LNCaP clone FGC (cell line): ENCODE measurements around the gene SBF2.

Experiments
- DNase-seq: peaks from one replicate; pipeline ENCODE4 v3.0.0-alpha.2; 2011; ENCODE audit warnings: low read depth
- H3K4me3 ChIP-seq: 2 replicates; pipeline ENCODE4 v1.5.1; 2011; ENCODE audit warnings: mild to moderate bottlenecking, low read depth, low read length, control low read depth
- TF ChIP-seq, protein P1 (sequence below): IDR thresholded peaks from 2 replicates; pipeline ENCODE4 v1.5.1; 2012; ENCODE audit warnings: mild to moderate bottlenecking; ENCODE audit not compliant: control insufficient read depth, insufficient read depth; ENCODE audit errors: extremely low read depth

SBF2 gene

DNA sequence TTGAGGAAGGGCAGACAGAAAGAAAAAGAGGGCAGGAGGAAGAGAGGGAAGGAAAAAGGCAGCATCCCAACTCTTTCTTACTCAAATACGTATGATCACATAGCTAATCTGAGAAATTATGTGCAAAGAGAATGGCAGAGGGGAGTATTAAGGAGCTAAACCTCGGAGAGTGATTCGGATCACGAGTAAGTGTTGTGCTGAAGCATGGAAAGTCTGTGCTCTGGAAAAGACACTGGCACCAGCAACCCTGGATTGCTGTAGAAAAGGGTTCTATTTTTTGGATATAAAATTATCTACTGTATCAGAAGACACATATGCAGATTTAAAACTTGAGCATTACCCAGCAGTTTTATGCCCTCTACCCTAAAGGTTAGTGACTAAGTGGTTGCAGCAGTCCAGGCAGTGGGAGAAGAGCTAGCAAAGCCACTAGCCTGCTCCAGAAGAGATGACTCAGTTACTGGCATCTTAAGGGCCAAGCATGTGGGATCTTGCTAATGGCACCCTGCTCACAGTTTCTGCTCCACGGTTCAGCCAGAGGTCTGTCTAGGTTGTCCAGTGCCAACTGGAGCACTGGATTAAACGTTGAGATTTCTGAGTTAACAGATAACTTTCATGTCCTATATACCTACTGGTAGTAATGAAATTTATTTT, 478.4 kb downstream of the SBF2 start:
- no peak for DNase-seq
- TF ChIP-seq, protein P1, sequence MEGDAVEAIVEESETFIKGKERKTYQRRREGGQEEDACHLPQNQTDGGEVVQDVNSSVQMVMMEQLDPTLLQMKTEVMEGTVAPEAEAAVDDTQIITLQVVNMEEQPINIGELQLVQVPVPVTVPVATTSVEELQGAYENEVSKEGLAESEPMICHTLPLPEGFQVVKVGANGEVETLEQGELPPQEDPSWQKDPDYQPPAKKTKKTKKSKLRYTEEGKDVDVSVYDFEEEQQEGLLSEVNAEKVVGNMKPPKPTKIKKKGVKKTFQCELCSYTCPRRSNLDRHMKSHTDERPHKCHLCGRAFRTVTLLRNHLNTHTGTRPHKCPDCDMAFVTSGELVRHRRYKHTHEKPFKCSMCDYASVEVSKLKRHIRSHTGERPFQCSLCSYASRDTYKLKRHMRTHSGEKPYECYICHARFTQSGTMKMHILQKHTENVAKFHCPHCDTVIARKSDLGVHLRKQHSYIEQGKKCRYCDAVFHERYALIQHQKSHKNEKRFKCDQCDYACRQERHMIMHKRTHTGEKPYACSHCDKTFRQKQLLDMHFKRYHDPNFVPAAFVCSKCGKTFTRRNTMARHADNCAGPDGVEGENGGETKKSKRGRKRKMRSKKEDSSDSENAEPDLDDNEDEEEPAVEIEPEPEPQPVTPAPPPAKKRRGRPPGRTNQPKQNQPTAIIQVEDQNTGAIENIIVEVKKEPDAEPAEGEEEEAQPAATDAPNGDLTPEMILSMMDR, result no peak
- H3K4me3 ChIP-seq, result no peak overlapping the region

DNA sequence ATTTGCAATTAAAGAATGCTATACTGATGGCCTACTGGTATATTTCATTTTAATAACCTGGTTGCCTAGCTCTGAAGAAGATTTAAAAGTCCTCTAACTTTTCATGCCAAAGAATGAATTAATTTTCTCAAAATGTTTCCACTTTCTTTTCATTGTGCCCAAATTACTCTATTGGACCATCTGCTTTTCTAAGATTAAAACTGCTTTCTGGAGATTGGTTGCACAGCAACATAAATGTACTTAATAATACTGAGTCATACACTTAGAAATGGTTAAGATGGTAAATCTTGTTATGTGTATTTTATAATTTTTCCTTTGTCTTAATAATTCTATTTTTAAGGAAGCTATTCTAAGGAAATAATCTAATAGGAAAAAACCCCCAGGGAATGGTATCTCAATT, 479.9 kb downstream of the SBF2 start:
- H3K4me3 ChIP-seq, result no peak overlapping the region
- DNase-seq, result no peak
- TF ChIP-seq, protein P1, result no peak

DNA sequence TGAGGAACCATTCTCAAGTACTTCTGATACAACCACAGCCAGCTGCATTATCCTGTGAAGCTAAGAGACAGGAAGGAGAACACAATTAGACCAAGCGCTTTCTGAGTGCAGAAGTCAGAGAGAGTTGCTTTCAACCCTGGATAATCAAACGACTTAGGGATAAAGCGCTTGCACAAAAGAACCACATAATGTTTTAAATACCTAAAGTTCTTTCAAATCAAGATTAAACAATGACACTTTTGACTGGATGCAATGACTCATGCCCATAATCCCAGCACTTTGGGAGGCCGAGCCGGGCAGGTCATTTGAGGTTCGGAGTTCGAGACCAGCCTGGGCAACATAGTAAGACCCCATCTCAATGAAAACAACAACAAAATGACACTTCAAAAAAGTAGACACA, 485.1 kb downstream of the SBF2 start:
- TF ChIP-seq, protein P1, result no peak

DNA sequence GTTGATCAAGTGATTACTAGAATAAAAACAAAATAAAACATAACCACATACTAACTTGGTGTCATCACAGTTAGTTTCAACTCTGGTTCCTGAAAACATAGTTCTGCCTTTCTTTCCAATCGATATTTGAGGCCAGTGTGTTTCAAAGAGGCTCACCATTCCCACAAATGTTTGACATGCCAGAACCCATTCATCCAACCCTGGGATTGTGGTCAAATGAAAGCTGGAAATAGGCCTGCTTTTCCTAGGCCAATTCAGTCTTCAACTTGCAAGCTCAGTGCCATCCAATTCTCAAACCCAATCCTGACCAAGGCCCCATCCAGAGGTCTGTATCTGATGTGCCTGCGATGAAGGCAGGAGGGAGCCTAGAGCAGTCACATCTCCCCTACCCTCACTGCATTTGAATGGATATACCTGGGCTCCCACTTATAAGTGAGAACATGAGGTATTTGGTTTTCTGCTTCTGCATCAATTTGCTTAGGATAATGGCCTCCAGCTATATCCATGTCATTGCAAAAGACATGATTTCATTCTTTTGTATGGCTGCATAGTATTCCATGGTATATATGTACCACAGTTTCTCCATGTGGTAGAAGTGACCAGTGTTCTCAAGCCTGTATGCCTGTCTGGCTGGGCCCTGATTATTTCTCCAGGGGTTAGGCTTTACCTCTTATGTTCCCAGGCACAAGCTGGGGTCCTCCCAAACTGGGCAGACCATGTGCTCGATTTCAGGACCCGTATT, 486.9 kb downstream of the SBF2 start:
- TF ChIP-seq, protein P1, result no peak
- DNase-seq, result no peak

More for the DNA sequence above, 485.1 kb downstream of the SBF2 start:
- no peak overlapping the region for H3K4me3 ChIP-seq
- DNase-seq, result no peak

DNA sequence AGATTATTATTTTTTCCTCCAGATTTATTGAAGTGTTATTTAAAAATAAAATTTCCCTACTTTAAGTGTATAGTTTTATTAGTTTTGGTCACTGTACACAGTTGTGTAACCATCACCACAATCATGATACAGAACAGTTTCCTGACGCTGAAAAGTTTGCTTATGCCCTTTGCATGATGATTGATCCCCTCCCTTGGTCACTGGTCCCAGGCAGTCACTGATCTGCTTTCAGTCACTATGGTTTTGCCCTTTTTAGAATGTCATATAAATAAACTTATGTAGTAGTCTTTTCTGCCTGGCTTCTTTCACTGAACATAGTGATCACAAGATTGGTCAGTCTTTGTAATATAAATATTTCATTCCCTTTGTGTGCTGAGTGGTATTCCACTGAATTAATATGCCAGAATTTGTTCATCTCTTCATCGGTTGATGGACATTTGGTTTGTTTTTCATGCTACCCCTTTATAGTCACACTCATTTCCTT, 489.6 kb downstream of the SBF2 start:
- TF ChIP-seq, protein P1, result no peak
- DNase-seq, result no peak
- H3K4me3 ChIP-seq, result no peak overlapping the region

More for the DNA sequence above, 486.9 kb downstream of the SBF2 start:
- no peak overlapping the region for H3K4me3 ChIP-seq

DNA sequence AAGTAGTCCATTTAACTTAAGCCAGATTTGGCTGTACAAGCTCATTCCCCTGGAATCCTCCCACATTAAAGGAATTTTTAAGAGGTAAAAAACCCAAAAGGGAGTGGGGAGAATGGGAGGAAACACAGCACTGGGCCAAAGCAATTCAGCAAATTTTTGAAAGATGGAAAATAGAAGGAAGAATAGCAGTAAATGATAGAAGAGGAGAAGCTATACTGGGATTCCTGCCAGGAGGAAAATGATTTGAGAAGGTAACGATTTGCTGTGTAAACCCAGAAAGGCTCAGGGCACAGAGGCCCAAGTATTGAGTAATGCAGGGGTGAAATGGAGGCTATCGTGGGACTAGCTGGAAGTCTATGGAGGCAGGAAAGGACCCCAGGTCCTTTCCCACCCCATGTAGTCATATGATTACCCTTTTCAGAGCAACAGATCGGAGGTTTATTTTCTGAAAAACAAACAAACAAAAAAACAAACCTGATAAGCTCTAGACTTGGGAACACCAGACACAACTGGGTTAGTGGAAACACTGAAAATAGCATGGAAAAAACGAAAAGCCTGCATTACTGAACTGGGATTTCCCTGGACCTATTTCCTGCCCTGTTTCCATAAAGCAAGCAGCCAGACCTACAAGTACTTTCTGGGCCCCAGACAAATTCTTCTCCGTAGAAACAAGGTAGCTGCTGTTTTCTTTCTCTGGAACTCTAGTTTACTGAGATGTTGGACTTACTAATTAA, 490.2 kb downstream of the SBF2 start:
- TF ChIP-seq, protein P1, result no peak
- DNase-seq, result no peak
- no peak overlapping the region for H3K4me3 ChIP-seq
